Stimulated activated naive B cell treated with anti-CD40 and anti-IgM and Interleukin-4, amounts not matched to agents 10 μg/mL and 1 μg/mL and 100 μg/mL, for 72 hours (primary cell): ENCODE measurements around the gene CES4A.

Source experiments
- ATAC-seq, 2 donors: fragments of 150-1000 bp; cut with Tn5 transposase; replicated peaks; 2 replicates each; pipeline ENCODE4 v1.10.0; 2021; ENCODE audit warnings: moderate library complexity in 1 of 2
- DNase-seq: peaks from one replicate; pipeline ENCODE4 v3.0.0; 2021
- H3K27ac Mint-ChIP-seq: one replicate; pipeline ENCODE4 v1.8.0; 2022; ENCODE audit warnings: mild to moderate bottlenecking, mixed read lengths
- H3K27me3 Mint-ChIP-seq, 2 donors: one replicate each; pipeline ENCODE4 v1.8.0; 2022; ENCODE audit warnings: mixed read lengths in 2 of 2
- H3K36me3 Mint-ChIP-seq, 2 donors: one replicate each; pipeline ENCODE4 v1.8.0; 2022; ENCODE audit warnings: mixed read lengths in 2 of 2, mild to moderate bottlenecking in 1 of 2
- H3K4me1 Mint-ChIP-seq, 2 donors: one replicate each; pipeline ENCODE4 v1.8.0; 2022; ENCODE audit warnings: mixed read lengths in 2 of 2, mild to moderate bottlenecking in 1 of 2
- H3K4me3 Mint-ChIP-seq, 2 donors: one replicate each; pipeline ENCODE4 v1.8.0; 2022; ENCODE audit warnings: mild to moderate bottlenecking in 2 of 2, mixed read lengths in 2 of 2, moderate library complexity in 1 of 2
- H3K9me3 Mint-ChIP-seq, 2 donors: one replicate each; pipeline ENCODE4 v1.8.0; 2022; ENCODE audit warnings: mixed read lengths in 2 of 2, mild to moderate bottlenecking in 1 of 2

The CES4A gene

GRCh38 chr16:67014634-67015312 is 26.4 kb downstream of the CES4A start:
- no peak for ATAC-seq
- Mint-ChIP-seq H3K4me3 (peak overlapping the region; percentile 83 to 84), H3K27ac (no peak overlapping the region), H3K4me1 (peaks cover 16 to 17% of the 10 kb centered on the region in 2 donors), H3K9me3 (no peaks in the 10 kb centered on the region), H3K36me3 (no peaks in the 10 kb centered on the region), H3K27me3 (peaks cover 4 to 14% of the 10 kb centered on the region in 2 donors)
- DNase-seq, result no peak

GRCh38 chr16:67015313-67015731 is 26.9 kb downstream of the CES4A start:
- peaks cover 16 to 17% of the 10 kb centered on the region in 2 donors for H3K4me1 Mint-ChIP-seq
- no peak overlapping the region for H3K4me3 Mint-ChIP-seq
- H3K27ac Mint-ChIP-seq, result no peak overlapping the region
- ATAC-seq (no peak), DNase-seq (no peak)
- H3K27me3 Mint-ChIP-seq, result peaks cover 4 to 14% of the 10 kb centered on the region in 2 donors
- H3K36me3 Mint-ChIP-seq, result no peaks in the 10 kb centered on the region
- no peaks in the 10 kb centered on the region for H3K9me3 Mint-ChIP-seq

GRCh38 chr16:67016143-67016542 is 27.8 kb downstream of the CES4A start:
- H3K4me3 Mint-ChIP-seq, result no peak overlapping the region
- no peaks in the 10 kb centered on the region for H3K9me3 Mint-ChIP-seq
- no peak for ATAC-seq
- DNase-seq, result no peak
- H3K36me3 Mint-ChIP-seq, result no peaks in the 10 kb centered on the region
- H3K27me3 Mint-ChIP-seq, result peaks cover 4 to 14% of the 10 kb centered on the region in 2 donors
- no peak overlapping the region for H3K27ac Mint-ChIP-seq
- H3K4me1 Mint-ChIP-seq, result peaks cover 16 to 17% of the 10 kb centered on the region in 2 donors

GRCh38 chr16:67016681-67017420 is 28.5 kb downstream of the CES4A start:
- Mint-ChIP-seq H3K9me3 (no peaks in the 10 kb centered on the region), H3K27ac (no peak overlapping the region), H3K27me3 (peaks cover 4 to 14% of the 10 kb centered on the region in 2 donors), H3K4me3 (no peak overlapping the region), H3K36me3 (no peaks in the 10 kb centered on the region), H3K4me1 (peaks cover 16 to 17% of the 10 kb centered on the region in 2 donors)
- DNase-seq, result no peak
- no peak for ATAC-seq

- DNase-seq (no peak), ATAC-seq (no peak)
- H3K27me3 Mint-ChIP-seq, result peaks cover under 1 to 11% of the 10 kb centered on the region in 2 donors
- no peaks in the 10 kb centered on the region for H3K36me3 Mint-ChIP-seq
- H3K27ac Mint-ChIP-seq, result no peak overlapping the region
- no peaks in the 10 kb centered on the region for H3K9me3 Mint-ChIP-seq
- no peak overlapping the region for H3K4me3 Mint-ChIP-seq
- peaks cover 16 to 17% of the 10 kb centered on the region in 2 donors for H3K4me1 Mint-ChIP-seq
These were observed 29.0 kb downstream of the CES4A start for GRCh38 chr16:67017421-67017750.

GRCh38 chr16:67017810-67018488 is 29.6 kb downstream of the CES4A start:
- Mint-ChIP-seq H3K4me1 (peaks cover 16 to 17% of the 10 kb centered on the region in 2 donors), H3K9me3 (no peaks in the 10 kb centered on the region), H3K27ac (no peak overlapping the region), H3K27me3 (peaks cover 0 to 10% of the 10 kb centered on the region in 2 donors), H3K4me3 (no peak overlapping the region), H3K36me3 (no peaks in the 10 kb centered on the region)
- ATAC-seq (peak; percentile 92 to 95), DNase-seq (peak; percentile 74)

GRCh38 chr16:67019171-67019570 is 30.8 kb downstream of the CES4A start:
- peaks cover 0 to 10% of the 10 kb centered on the region in 2 donors for H3K27me3 Mint-ChIP-seq
- H3K4me3 Mint-ChIP-seq, result no peak overlapping the region
- DNase-seq, result no peak
- ATAC-seq, result no peak
- no peaks in the 10 kb centered on the region for H3K9me3 Mint-ChIP-seq
- H3K36me3 Mint-ChIP-seq, result no peaks in the 10 kb centered on the region
- no peak overlapping the region for H3K27ac Mint-ChIP-seq
- peaks cover 8 to 13% of the 10 kb centered on the region in 2 donors for H3K4me1 Mint-ChIP-seq

- Mint-ChIP-seq H3K27me3 (no peaks in the 10 kb centered on the region), H3K4me3 (no peak overlapping the region), H3K4me1 (peaks cover 0 to 1% of the 10 kb centered on the region in 2 donors), H3K27ac (no peak overlapping the region), H3K9me3 (no peaks in the 10 kb centered on the region), H3K36me3 (no peaks in the 10 kb centered on the region)
- DNase-seq, result no peak
- ATAC-seq, result no peak
These were observed 32.9 kb downstream of the CES4A start for GRCh38 chr16:67021321-67021720.

- Mint-ChIP-seq H3K27me3 (no peaks in the 10 kb centered on the region), H3K36me3 (no peaks in the 10 kb centered on the region), H3K27ac (no peak overlapping the region), H3K4me1 (no peaks in the 10 kb centered on the region), H3K4me3 (no peak overlapping the region), H3K9me3 (no peaks in the 10 kb centered on the region)
- ATAC-seq (no peak), DNase-seq (no peak)
These were observed 34.3 kb downstream of the CES4A start for GRCh38 chr16:67022531-67023214.

- DNase-seq, result no peak
- Mint-ChIP-seq H3K27ac (no peak overlapping the region), H3K4me1 (peaks cover 0 to 4% of the 10 kb centered on the region in 2 donors), H3K27me3 (no peaks in the 10 kb centered on the region), H3K4me3 (no peak overlapping the region), H3K36me3 (no peaks in the 10 kb centered on the region), H3K9me3 (no peaks in the 10 kb centered on the region)
- ATAC-seq, result no peak
These were observed 35.3 kb downstream of the CES4A start for GRCh38 chr16:67023689-67024088.

- H3K36me3 Mint-ChIP-seq, result no peaks in the 10 kb centered on the region
- no peak overlapping the region for H3K27ac Mint-ChIP-seq
- no peaks in the 10 kb centered on the region for H3K9me3 Mint-ChIP-seq
- H3K4me3 Mint-ChIP-seq, result no peak overlapping the region
- H3K27me3 Mint-ChIP-seq, result no peaks in the 10 kb centered on the region
- H3K4me1 Mint-ChIP-seq, result peaks cover 0 to 4% of the 10 kb centered on the region in 2 donors
- ATAC-seq (no peak), DNase-seq (no peak)
These were observed 36.2 kb downstream of the CES4A start for GRCh38 chr16:67024384-67025209.

- no peak overlapping the region for H3K4me3 Mint-ChIP-seq
- H3K36me3 Mint-ChIP-seq, result no peaks in the 10 kb centered on the region
- H3K4me1 Mint-ChIP-seq, result peaks cover 2 to 9% of the 10 kb centered on the region in 2 donors
- no peak for ATAC-seq
- no peak for DNase-seq
- H3K27me3 Mint-ChIP-seq, result no peaks in the 10 kb centered on the region
- H3K9me3 Mint-ChIP-seq, result no peaks in the 10 kb centered on the region
- H3K27ac Mint-ChIP-seq, result no peak overlapping the region
These were observed 36.8 kb downstream of the CES4A start for GRCh38 chr16:67025210-67025550.

GRCh38 chr16:67026570-67026969 is 38.2 kb downstream of the CES4A start:
- no peak for ATAC-seq
- no peaks in the 10 kb centered on the region for H3K9me3 Mint-ChIP-seq
- H3K4me3 Mint-ChIP-seq, result no peak overlapping the region
- H3K27me3 Mint-ChIP-seq, result no peaks in the 10 kb centered on the region
- no peak overlapping the region for H3K27ac Mint-ChIP-seq
- H3K4me1 Mint-ChIP-seq, result peaks cover 6 to 18% of the 10 kb centered on the region in 2 donors
- DNase-seq, result no peak
- H3K36me3 Mint-ChIP-seq, result peaks cover 0 to 2% of the 10 kb centered on the region in 2 donors

- DNase-seq (no peak), ATAC-seq (no peak)
- peak overlapping the region; percentile 42 for H3K27ac Mint-ChIP-seq
- H3K4me3 Mint-ChIP-seq, result no peak overlapping the region
- H3K4me1 Mint-ChIP-seq, result peaks cover 10 to 23% of the 10 kb centered on the region in 2 donors
- no peaks in the 10 kb centered on the region for H3K9me3 Mint-ChIP-seq
- peaks cover 0 to 4% of the 10 kb centered on the region in 2 donors for H3K36me3 Mint-ChIP-seq
- no peaks in the 10 kb centered on the region for H3K27me3 Mint-ChIP-seq
These were observed 38.7 kb downstream of the CES4A start for GRCh38 chr16:67027046-67027445.
